H1 (cell line): ENCODE results near the gene IFIT5.
"Not testable (repeated sequence)": the region's sequence is repeated elsewhere in the genome, so short reads cannot be mapped to it uniquely, and the experiment has no call there.

Experiments
- EP300 ChIP-seq, 2 experiments: IDR thresholded peaks; 1 replicate in 1 of 2; 2 replicates in 1 of 2; pipeline ENCODE4 v1.6.1; 2011 to 2012; ENCODE audit warnings: low read depth in 2 of 2, low read length in 2 of 2, mild to moderate bottlenecking in 2 of 2, borderline replicate concordance in 1 of 2, inconsistent platforms in 1 of 2, moderate library complexity in 1 of 2
- RAD21 ChIP-seq, 2 experiments: IDR thresholded peaks in 1 of 2; conservative IDR thresholded peaks in 1 of 2; 2 replicates each; pipeline ENCODE4 v1.6.1; 2011; ENCODE audit warnings: low read depth in 2 of 2, low read length in 2 of 2, improper control_type of control experiment in 1 of 2, inconsistent platforms in 1 of 2, mild to moderate bottlenecking in 1 of 2, moderate library complexity in 1 of 2

DNA sequence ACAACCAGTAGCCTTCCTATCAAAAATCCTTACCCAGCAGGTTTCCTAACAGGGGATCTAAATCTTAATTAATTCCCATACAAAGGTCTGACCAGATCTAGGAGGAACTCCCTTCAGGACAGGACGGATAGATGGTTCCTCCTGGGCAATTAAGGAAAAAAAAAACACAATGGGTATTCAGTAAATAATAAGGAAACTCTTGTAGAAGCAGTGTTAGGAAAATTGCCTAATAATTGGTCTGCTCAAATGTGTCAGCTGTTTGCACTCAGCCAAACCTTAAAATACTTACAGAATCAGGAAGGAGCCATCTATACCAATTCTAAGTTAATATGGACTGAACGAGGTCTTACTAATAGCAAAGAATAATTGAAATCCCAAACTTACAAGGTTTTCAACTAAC is 3.2 kb upstream of the IFIT5 start:
- not testable (repeated sequence) for TF ChIP-seq EP300 (IDR thresholded peaks at IDR 0.05; ENCODE audit: borderline replicate concordance in 1 of 2, low read depth in 2 of 2, low read length in 2 of 2); RAD21 (IDR thresholded peaks at IDR 0.05 in 1 of 2, conservative IDR thresholded peaks at IDR 0.05 in 1 of 2; ENCODE audit: low read depth in 2 of 2, low read length in 2 of 2)
